ENCODE results near the gene OSGIN1.
"Not testable (repeated sequence)": the region's sequence is repeated elsewhere in the genome, so short reads cannot be mapped to it uniquely, and the experiment has no call there.

The OSGIN1 gene

DNA sequence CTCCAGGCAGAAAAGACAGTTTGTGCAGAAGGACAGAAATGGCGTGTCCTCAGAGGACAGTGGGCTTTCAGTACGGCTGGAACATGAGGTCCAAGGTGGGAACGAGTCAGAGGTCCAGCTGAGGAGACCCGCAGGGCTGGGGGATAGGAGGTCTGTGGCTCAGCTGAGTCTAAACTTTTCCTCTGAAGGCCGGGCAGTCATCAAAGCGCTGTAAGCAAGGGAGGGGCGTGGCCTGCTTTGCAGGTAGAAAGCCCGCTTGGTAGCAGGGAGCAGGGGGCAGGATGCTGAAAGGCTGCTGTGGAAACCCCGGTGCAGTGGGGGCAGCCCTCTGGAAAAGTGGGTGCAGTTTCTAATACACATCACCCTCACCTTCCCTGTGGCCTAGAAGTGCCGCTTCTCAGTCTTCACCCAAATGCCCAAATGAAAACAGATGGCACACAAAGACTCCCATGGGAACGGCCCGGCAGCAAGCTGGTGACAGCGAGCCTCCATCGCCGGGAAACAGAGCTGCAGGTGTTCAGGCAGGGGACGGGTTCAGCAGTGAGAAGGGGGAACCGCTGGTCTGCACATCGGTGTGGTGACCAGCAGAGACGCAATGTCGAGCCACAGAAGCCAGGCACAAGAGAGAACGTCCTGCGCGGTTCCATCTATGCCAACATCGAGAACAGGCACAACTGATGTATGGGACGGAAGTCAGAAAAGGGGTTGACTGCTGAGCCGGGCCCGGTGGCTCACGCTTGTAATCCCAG lies 12.2 kb upstream of the OSGIN1 start:
- no peak for DNase-seq (ENCODE audit: low read depth in 2 of 3, low spot score in 2 of 3)

- not testable (repeated sequence) for DNase-seq (ENCODE audit: low read depth in 2 of 3, low spot score in 2 of 3)
Observed at GRCh38 chr16:83941546-83941945, 11.5 kb upstream of the OSGIN1 start.

GRCh38 chr16:83942074-83942473 lies 11.0 kb upstream of the OSGIN1 start:
- DNase-seq (ENCODE audit: low read depth in 2 of 3, low spot score in 2 of 3), result no peak

GRCh38 chr16:83942815-83943515 lies 10.1 kb upstream of the OSGIN1 start:
- DNase-seq (ENCODE audit: low read depth in 2 of 3, low spot score in 2 of 3), result no peak

- no peak for DNase-seq (ENCODE audit: low read depth in 2 of 3, low spot score in 2 of 3)
Observed at GRCh38 chr16:83943516-83944050, 9.5 kb upstream of the OSGIN1 start.

DNA sequence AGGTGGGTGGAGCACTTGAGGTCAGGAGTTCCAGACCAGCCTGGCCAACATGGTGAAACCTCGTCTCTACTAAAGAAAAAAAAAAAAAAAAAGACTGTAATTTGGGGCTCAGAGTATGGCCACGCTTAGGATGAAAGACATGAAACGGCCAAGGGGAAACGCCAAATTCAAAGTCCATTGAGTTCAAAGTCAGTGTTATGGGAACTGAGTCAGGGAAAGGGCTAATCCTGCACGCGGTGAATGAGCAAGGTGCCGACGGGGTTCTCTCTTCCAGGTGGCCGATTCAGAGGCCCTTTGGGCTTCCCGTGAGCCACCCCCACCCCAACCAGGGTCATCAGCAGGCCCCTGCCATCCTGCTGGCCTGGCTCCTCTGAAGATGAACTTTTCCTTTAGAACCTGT lies 7.5 kb upstream of the OSGIN1 start:
- no peak for DNase-seq (ENCODE audit: low read depth in 2 of 3, low spot score in 2 of 3)

DNA sequence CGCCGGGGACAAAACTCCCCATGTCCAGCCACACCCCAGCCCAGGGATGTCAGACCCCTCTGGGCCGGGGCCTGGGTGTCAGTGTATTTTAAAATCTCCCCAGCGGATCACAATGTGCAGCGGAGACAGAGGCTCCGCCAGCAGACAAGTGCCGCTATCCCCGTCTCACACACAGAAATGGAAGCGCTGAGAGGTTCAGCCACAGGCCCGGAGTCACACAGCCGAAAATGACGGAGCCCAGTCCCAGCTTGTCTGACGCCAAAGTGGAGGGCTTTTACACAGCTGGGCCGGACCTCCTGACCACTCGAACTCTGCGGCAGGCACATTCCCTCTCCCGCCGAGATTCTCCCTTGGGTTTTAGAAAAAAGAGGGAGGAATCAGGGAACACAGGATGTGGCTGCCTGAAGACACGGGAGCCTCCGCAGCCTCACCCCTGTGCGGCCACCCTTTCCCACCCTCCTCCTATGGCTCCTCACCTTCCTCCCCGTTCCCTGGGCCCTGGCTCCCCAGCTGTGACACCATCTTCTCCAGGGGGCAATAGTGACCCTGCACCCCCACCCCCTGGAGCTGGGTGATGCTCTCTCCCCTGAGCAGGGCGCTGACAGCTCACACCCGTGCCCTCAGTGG lies 6.8 kb upstream of the OSGIN1 start:
- no peak for DNase-seq (ENCODE audit: low read depth in 2 of 3, low spot score in 2 of 3)

- DNase-seq (ENCODE audit: low read depth in 2 of 3, low spot score in 2 of 3), result no peak
Observed at GRCh38 chr16:83946781-83947566, 6.1 kb upstream of the OSGIN1 start.

- DNase-seq (ENCODE audit: low read depth in 2 of 3, low spot score in 2 of 3), result no peak
Observed at GRCh38 chr16:83947642-83948234, 5.3 kb upstream of the OSGIN1 start.

DNA sequence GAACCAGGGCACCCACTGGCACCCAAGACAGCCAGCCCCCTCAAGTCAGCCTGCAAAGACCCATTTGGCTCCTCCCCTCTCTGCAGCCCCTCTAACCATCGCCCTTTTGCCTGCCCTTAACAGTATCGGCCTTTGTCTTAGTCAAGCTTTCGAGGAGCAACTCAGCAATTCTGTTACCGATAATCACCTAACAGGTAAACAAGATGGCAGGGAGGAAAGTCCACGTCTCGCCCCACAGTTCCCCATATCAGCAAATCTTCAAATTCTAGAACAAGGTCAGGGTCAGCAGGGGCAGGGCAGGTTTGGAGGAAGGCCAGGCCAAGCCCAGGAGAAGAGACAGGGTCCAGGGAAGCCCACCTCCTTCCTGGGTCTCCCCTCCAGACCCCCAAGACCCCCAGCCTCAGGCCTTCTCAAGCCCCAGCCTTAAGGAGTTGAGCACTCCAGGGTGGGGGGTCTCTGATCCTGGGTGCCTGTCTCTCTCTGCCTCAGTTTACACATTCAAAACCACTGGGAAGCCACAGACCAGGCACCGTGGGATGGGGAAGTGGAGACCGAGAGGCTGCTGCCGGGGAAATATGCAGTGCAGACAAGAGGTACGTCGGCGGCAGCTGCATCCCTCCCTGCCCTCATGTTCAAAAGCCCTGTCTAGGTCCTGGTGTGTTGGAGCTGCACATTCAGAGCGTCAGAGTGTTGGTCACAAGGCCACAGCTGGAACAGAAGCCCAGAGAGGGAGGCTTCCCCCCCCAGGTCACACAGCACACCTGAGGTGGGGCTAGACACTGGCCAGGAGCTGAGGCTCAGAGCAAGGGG lies 3.9 kb upstream of the OSGIN1 start:
- no peak for DNase-seq (ENCODE audit: low read depth in 2 of 3, low spot score in 2 of 3)

- DNase-seq (ENCODE audit: low read depth in 2 of 3, low spot score in 2 of 3), result no peak
Observed at GRCh38 chr16:83949724-83950001, 3.4 kb upstream of the OSGIN1 start.

DNA sequence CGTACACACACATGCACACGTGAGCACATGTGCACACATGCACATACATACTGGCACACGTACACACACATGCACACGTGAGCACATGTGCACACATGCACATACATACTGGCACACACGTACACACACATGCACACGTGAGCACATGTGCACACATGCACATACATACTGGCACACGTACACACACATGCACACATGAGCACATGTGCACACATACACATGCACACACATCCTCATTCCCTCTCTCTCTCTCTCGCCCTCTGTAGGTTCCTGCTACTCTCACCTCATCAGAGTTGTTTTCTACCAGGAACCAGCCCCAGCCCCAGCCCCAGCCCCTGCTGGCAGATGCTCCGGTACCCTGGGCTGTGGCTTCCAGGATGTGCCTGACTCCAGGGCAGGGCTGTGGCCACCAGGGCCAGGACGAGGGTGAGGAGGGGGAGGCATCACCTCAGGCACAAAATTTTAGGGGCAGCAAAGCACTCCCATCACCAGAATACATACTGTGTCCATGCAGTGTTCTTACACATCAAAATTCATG lies 2.1 kb upstream of the OSGIN1 start:
- not testable (repeated sequence) for DNase-seq (ENCODE audit: low read depth in 2 of 3, low spot score in 2 of 3)

DNA sequence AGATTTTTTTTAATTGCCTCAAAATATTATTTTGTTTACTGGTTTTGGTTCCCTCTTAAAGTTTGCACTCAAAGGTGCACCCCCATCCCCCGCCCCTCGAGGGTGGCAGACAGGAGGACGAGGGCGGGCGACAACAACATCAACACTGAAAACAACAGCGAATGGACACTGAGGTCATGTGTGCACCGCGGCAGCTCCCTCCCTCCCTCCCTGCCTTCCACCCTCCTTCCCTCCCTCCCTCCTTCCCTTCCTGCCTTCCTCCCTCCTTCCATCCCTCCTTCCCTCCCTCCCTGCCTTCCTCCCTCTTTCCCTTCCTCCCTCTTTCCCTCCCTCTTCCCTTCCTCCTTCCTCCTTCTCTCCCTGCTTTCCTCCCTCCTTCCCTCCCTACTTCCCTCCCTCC lies 1.5 kb upstream of the OSGIN1 start:
- no peak for DNase-seq (ENCODE audit: low read depth in 2 of 3, low spot score in 2 of 3)

GRCh38 chr16:83952587-83952939 lies 477 bp upstream of the OSGIN1 start:
- DNase-seq (ENCODE audit: low read depth in 2 of 3, low spot score in 2 of 3), result no peak

DNA sequence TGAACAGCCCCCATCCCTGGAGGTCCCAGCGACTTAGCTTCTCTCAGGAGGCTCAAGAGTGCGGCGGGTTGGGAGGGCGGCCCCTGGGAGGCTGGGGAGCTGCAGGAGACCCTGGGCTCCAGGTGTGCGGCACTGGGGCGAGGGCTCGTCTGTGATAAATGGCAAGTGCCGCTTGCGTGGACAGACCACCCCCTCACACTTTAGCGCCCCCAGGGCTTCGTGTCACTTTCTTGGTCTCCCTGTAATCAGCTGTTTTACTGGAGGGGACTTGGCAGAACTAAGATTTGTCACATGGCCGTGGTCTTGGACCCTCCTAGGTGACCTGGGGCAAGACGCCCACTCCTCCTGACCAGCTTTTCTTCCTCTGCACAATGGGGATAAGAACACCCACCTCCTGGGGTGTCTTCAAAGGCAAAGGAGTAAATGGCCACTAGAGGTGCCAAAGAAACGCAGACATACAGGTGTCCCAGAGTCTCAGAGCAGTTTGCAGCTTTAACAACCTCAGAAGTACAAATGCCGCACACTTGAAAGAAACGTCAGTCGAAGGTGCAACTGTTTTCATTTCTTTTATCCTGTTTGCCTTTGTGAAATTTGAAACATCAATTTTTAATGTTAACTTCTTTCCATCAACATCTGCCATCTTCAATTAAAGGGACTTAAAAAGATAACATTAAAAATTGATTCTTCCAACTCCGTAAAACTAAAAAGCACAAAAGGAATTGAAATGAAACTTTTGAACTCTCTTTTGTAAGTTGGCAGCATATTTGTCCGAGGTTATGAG lies 946 bp downstream of the OSGIN1 start:
- no peak for DNase-seq (ENCODE audit: low read depth in 2 of 3, low spot score in 2 of 3)

DNA sequence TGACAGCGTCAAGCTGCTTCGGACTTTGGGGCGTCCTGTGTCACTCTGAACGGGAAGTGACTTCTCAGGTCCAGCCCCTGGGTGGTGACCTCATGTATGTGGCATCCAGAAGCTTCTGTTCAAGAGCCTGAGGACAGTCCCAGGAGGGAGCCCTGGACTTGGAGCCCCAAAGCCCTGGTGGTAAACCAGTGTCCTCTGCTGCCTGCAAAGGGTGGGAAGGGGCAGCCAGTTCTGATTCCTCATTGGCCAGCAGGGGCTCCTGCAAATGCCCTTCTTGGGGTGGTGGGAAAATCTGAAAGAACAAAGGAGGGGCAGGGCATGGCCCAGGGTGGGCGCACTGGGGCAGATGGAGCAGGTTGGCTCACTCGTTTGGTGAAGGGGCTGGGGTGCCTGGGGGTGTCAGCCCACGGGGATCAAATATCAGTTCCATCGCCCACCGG lies 1.6 kb downstream of the OSGIN1 start:
- no peak for DNase-seq (ENCODE audit: low read depth in 2 of 3, low spot score in 2 of 3)

- no peak for DNase-seq (ENCODE audit: low read depth in 2 of 3, low spot score in 2 of 3)
Observed at GRCh38 chr16:83955218-83956130, 2.4 kb downstream of the OSGIN1 start.
